K562 (cell line): ENCODE measurements around the gene PRSS12. TPM values are rescaled to one million over a fixed set of nuclear protein-coding genes. Genes with fewer than 3 reads are reported as not detected.

Source experiments
- ATAC-seq: fragments of 200-7000 bp; cut with Tn5 transposase; 3 replicates; pipeline ENCODE4 v1.9.1; 2020; ENCODE audit warnings: moderate library complexity
- BruUV-seq: library from RNA; stranded (reverse); fragments of 400-500 nt; replicated peaks from 2 replicates; lab custom pipeline; 2021; lab: Mats Ljungman, UMichigan
- CTCF ChIA-PET: fragments of 300-600 bp; formaldehyde crosslinking; extraction: SDS; loops from one replicate; lab custom pipeline; 2021; ENCODE audit warnings: low intra/inter-chr PET ratio; lab: Yijun Ruan, JAX
- POLR2A ChIA-PET: fragments of 300-600, 350-650 bp; sonication (Branson Sonifier 250); formaldehyde crosslinking; extraction: SDS; loops from one replicate; lab custom pipeline; 2021; ENCODE audit warnings: antibody characterized with exemption, inconsistent platforms; lab: Yijun Ruan, JAX
- DNase-seq, 4 experiments: peaks; one replicate each; pipeline versions ENCODE4 v3.0.0 to v3.0.0-alpha.2; 2011 to 2018; ENCODE audit warnings: low spot score in 3 of 4, mixed read lengths in 3 of 4; ENCODE audit errors: extremely low read depth in 1 of 4
- FAIRE-seq: peaks from 2 replicates; lab custom pipeline; 2011; peaks lifted over from hg19 to GRCh38; lab: Jason Lieb, UNC
- H2AFZ ChIP-seq: 2 replicates; pipeline ENCODE4 v1.6.0; 2011; ENCODE audit warnings: low read depth, low read length, control low read depth, inconsistent platforms
- H3K27ac ChIP-seq: fragments of 200-600 bp; 3 replicates; pipeline ENCODE4 v1.8.0; 2011; ENCODE audit warnings: low read depth, mild to moderate bottlenecking, control low read depth, inconsistent platforms, low read length, moderate library complexity, mixed read lengths; ENCODE audit errors: extremely low read depth
- H3K27me3 ChIP-seq, 2 experiments: fragments of 300-600 bp in 1 of 2; 2 replicates in 1 of 2; 3 replicates in 1 of 2; pipeline versions ENCODE4 v1.6.0 to v1.8.0; 2011; ENCODE audit warnings: inconsistent platforms in 2 of 2, low read length in 2 of 2, mild to moderate bottlenecking in 1 of 2, mixed read lengths in 1 of 2, moderate library complexity in 1 of 2; ENCODE audit not compliant: control insufficient read depth in 2 of 2, insufficient read depth in 2 of 2
- H3K36me3 ChIP-seq: fragments of 300-600 bp; 3 replicates; pipeline ENCODE4 v1.8.0; 2011; ENCODE audit warnings: mild to moderate bottlenecking, low read length, inconsistent platforms; ENCODE audit not compliant: control insufficient read depth, insufficient read depth
- H3K4me1 ChIP-seq, 2 experiments: fragments of 200-600 bp in 1 of 2; replicated peaks in 1 of 2; 2 replicates in 1 of 2; 3 replicates in 1 of 2; pipeline versions ENCODE4 v1.5.1 to v1.8.0; 2011; ENCODE audit warnings: inconsistent platforms in 2 of 2, low read length in 2 of 2, mild to moderate bottlenecking in 1 of 2, mixed read lengths in 1 of 2, moderate library complexity in 1 of 2; ENCODE audit not compliant: control insufficient read depth in 2 of 2, insufficient read depth in 2 of 2
- H3K4me2 ChIP-seq: 2 replicates; pipeline ENCODE4 v1.6.1; 2011; ENCODE audit warnings: low read length, control low read depth, inconsistent platforms, mixed read lengths; ENCODE audit not compliant: insufficient read depth
- H3K4me3 ChIP-seq: fragments of 200-600 bp; sonication (generic), shearing (Covaris generic); 2 replicates; pipeline ENCODE4 v1.5.1; 2016; ENCODE audit warnings: control low read depth, inconsistent platforms
- H3K79me2 ChIP-seq: fragments of 200-600 bp; 3 replicates; pipeline ENCODE4 v1.8.0; 2011; ENCODE audit warnings: low read length, inconsistent platforms; ENCODE audit not compliant: control insufficient read depth, insufficient read depth
- H3K9ac ChIP-seq, 2 experiments: 2 replicates each; pipeline versions ENCODE4 v1.6.0 to v1.6.1; 2011; ENCODE audit warnings: low read depth in 2 of 2, low read length in 2 of 2, control low read depth in 1 of 2, inconsistent platforms in 1 of 2, mild to moderate bottlenecking in 1 of 2, mixed read lengths in 1 of 2; ENCODE audit not compliant: insufficient read depth in 1 of 2
- H3K9me1 ChIP-seq: one replicate; pipeline ENCODE4 v1.6.0; 2011; ENCODE audit warnings: inconsistent platforms, mild to moderate bottlenecking, low read length, moderate library complexity; ENCODE audit not compliant: control insufficient read depth, insufficient read depth
- H3K9me3 ChIP-seq: replicated peaks from 2 replicates; pipeline ENCODE4 v1.5.1; 2011; ENCODE audit warnings: low read depth, low read length, inconsistent platforms; ENCODE audit not compliant: control insufficient read depth, insufficient read depth
- H4K20me1 ChIP-seq: replicated peaks from 2 replicates; pipeline ENCODE4 v1.6.1; 2011; ENCODE audit warnings: low read length, inconsistent platforms, mixed read lengths; ENCODE audit not compliant: control insufficient read depth, insufficient read depth
- CREM ChIP-seq: IDR thresholded peaks from 2 replicates; pipeline ENCODE4 v1.6.1; 2014; ENCODE audit warnings: antibody characterized with exemption, low read depth
- DACH1 ChIP-seq: fragments of 450-650 bp; IDR thresholded peaks from 2 replicates; pipeline ENCODE4 v1.6.1; 2018; ENCODE audit not compliant: partially characterized antibody
- KDM5B ChIP-seq: fragments of 200-600 bp; sonication (generic); IDR thresholded peaks from 2 replicates; pipeline ENCODE4 v1.6.1; 2012; ENCODE audit warnings: low read depth, mild to moderate bottlenecking, moderate library complexity, low read length, control low read depth, inconsistent platforms; ENCODE audit not compliant: insufficient replicate concordance
- POLR2AphosphoS5 ChIP-seq: IDR thresholded peaks from 2 replicates; pipeline ENCODE4 v1.6.1; 2011; ENCODE audit warnings: mild to moderate bottlenecking, low read depth, low read length, moderate library complexity; ENCODE audit not compliant: control insufficient read depth, insufficient read depth
- POLR2H ChIP-seq: IDR thresholded peaks from 2 replicates; pipeline ENCODE4 v1.6.1; 2016; ENCODE audit warnings: missing genetic modification characterization, low read depth, mild to moderate bottlenecking, control low read depth, missing compliant biosample characterization, moderate library complexity
- SETDB1 ChIP-seq: IDR thresholded peaks from one replicate; pipeline ENCODE4 v1.6.1; 2012; ENCODE audit warnings: low read length, control low read depth, inconsistent platforms
- WGBS: fragments of 100-300 bp; shearing (Covaris generic); methylation state at CpG from one replicate; pipeline ENCODE4 v1.1.6; 2016; ENCODE audit warnings: low coverage, mixed read lengths; ENCODE audit not compliant: insufficient coverage; ENCODE audit errors: missing lambda C conversion rate; 5-methylcytosine and 5-hydroxymethylcytosine counted together
- in situ Hi-C: fragments of 300-500 bp; cut with MboI; formaldehyde crosslinking; loops from 4 replicates; pipeline ENCODE4 v1.15.0; 2018; ENCODE audit warnings: inconsistent platforms, mixed read lengths
- intact Hi-C: fragments of 100-400 bp; cut with micrococcal nuclease; formaldehyde crosslinking; loops from 2 replicates; pipeline ENCODE4 v1.14.2; 2022
- polyA plus RNA-seq, 8 experiments: library from polyadenylated mRNA; depleted of rRNA in 4 of 8; stranded (reverse) in 5 of 8; unstranded in 3 of 8; fragments of >200 nt; fragmentation: Nextera tagmentation in 2 of 8; fragmentation: Illumina TruSeq in 1 of 8; extraction: Ambion mirVana in 2 of 8; extraction: Trizol in 1 of 8; gene quantifications; 2 replicates each; pipeline versions ENCODE4 v1.2.1 to v1.2.3, GENCODE V29; 2011 to 2014; ENCODE audit warnings: inconsistent platforms in 1 of 8, missing spikeins in 1 of 8
- total RNA-seq, 7 experiments: library from RNA; depleted of rRNA in 6 of 7; stranded (reverse); fragments of >200 nt in 6 of 7; fragmentation: Illumina TruSeq in 2 of 7; extraction: Trizol in 2 of 7; gene quantifications; 2 replicates each; pipeline versions ENCODE4 v1.2.1 to v1.2.3, GENCODE V29; 2011 to 2021; ENCODE audit warnings: low replicate concordance in 1 of 7
- TF ChIP-seq, protein P1 (sequence below): fragments of 450-650 bp; IDR thresholded peaks from 2 replicates; pipeline ENCODE4 v1.6.1; 2016; ENCODE audit warnings: borderline replicate concordance

The PRSS12 gene
- total and polyA plus RNA-seq, 9 of the 15 experiments (the other 6 are each of a cell fraction or from before 2014, with no cell fraction given), result 0.06 to 0.11 (median 0.09) TPM; not detected in 6

DNA sequence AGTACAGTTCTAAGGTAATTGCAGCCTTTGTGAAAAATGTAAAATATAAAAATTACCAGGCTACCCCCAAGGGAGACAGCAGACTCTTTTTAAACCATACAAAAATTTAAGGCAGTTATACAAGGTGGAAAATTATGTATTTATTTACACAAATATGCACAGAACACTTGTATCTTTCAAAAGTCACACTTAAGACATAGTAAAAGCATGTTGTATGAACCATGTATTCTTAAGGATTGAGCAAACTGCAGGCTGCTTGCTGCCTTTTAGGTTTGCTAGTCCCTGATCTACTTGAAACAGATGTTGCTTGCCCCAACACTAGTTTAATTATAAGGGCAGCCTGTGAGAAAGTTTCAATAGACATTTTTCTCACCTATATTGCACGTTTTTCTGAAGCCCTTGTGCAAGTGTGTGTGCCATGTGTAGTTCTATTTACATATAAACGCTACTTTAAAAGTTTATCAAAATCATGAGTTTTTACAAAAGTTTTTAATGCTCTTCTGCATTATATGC lies 72.8 kb downstream of the PRSS12 start:
- ATAC-seq (no peak), DNase-seq (peak in 1 of 4 experiments; percentile 7), FAIRE-seq (no peak)
- no TSS peak for BruUV-seq
- H3K27ac ChIP-seq, result peak overlapping the region; percentile 95
- H3K79me2 ChIP-seq, result peaks cover 38% of the 10 kb centered on the region
- H3K4me1 ChIP-seq, result peaks cover 4 to 13% of the 10 kb centered on the region in 2 experiments; a peak in 3 of 5 replicates
- H3K27me3 ChIP-seq, result no peaks in the 10 kb centered on the region
- TF ChIP-seq SETDB1 (no peak), POLR2H (0 out of 2 replicates have a peak, but pooled peaks have one; percentile 43), DACH1 (no peak), POLR2AphosphoS5 (peak; percentile 45; the same call in 1 of the 2 replicates), CREM (no peak), KDM5B (peak; percentile 22)
- TF ChIP-seq, protein P1, sequence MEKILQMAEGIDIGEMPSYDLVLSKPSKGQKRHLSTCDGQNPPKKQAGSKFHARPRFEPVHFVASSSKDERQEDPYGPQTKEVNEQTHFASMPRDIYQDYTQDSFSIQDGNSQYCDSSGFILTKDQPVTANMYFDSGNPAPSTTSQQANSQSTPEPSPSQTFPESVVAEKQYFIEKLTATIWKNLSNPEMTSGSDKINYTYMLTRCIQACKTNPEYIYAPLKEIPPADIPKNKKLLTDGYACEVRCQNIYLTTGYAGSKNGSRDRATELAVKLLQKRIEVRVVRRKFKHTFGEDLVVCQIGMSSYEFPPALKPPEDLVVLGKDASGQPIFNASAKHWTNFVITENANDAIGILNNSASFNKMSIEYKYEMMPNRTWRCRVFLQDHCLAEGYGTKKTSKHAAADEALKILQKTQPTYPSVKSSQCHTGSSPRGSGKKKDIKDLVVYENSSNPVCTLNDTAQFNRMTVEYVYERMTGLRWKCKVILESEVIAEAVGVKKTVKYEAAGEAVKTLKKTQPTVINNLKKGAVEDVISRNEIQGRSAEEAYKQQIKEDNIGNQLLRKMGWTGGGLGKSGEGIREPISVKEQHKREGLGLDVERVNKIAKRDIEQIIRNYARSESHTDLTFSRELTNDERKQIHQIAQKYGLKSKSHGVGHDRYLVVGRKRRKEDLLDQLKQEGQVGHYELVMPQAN, result no peak
- intact Hi-C loops (loop anchor here (2.0 to 10.0 kb wide), 5 partner anchors 72 to 1925 kb away; partner anchors contain the start of gene PRSS12), in situ Hi-C loops (loop anchor here (25.0 kb wide), 1 partner anchor 407 kb away; the partner anchor contains the start of gene METTL14)
- H2AFZ ChIP-seq, result no peak overlapping the region
- ChIA-PET CTCF (no interaction called here), POLR2A (interaction anchor here (1.0 kb wide), 1 partner anchor 10 kb away, joined by 3 read pairs; no protein-coding TSS in a partner anchor)
- peaks cover 34% of the 10 kb centered on the region for H3K36me3 ChIP-seq
- peak overlapping the region; percentile 84 for H3K4me3 ChIP-seq
- peak overlapping the region; percentile 98 for H3K4me2 ChIP-seq
- H3K9ac ChIP-seq, result peak overlapping the region in 1 of 2 experiments; percentile 99; a peak in 3 of 4 replicates
- WGBS, result 0% methylated on average over 2 of the region's 2 CpGs
- no peaks in the 10 kb centered on the region for H4K20me1 ChIP-seq
- no peaks in the 10 kb centered on the region for H3K9me3 ChIP-seq
- H3K9me1 ChIP-seq, result no peaks in the 10 kb centered on the region
